Coronary artery (tissue), 2 donors: ENCODE data around the gene MIR17HG.

Experiments
- DNase-seq: peaks from one replicate; pipeline ENCODE4 v3.0.0-alpha.2; 2017; ENCODE audit warnings: low spot score
- H3K27ac ChIP-seq, 2 donors: fragments of 200-600 bp; sonication (generic); one replicate each; pipeline ENCODE4 v1.5.1; 2016 to 2019
- H3K4me3 ChIP-seq: fragments of 200-600 bp; sonication (generic); 2 replicates; pipeline ENCODE4 v1.5.1; 2016; ENCODE audit warnings: mild to moderate bottlenecking, moderate library complexity
- CTCF ChIP-seq: fragments of 200-600 bp; sonication (generic); IDR thresholded peaks from one replicate; pipeline ENCODE4 v1.5.1; 2019; ENCODE audit warnings: antibody characterized with exemption

MIR17HG gene

GRCh38 chr13:91384896-91385295 lies 37.4 kb downstream of the MIR17HG start:
- Histone ChIP-seq H3K27ac (no peak overlapping the region), H3K4me3 (no peak overlapping the region)
- TF ChIP-seq CTCF = no peak
- no peak for DNase-seq

- H3K27ac ChIP-seq = no peak overlapping the region
- no peak for DNase-seq
- TF ChIP-seq CTCF = no peak
- H3K4me3 ChIP-seq = no peak overlapping the region
Observed at GRCh38 chr13:91389186-91389585, 41.7 kb downstream of the MIR17HG start.

- Histone ChIP-seq H3K27ac (no peak overlapping the region), H3K4me3 (no peak overlapping the region)
- no peak for TF ChIP-seq CTCF
- DNase-seq = no peak
Observed at GRCh38 chr13:91397595-91397994, 50.1 kb downstream of the MIR17HG start.

- TF ChIP-seq CTCF = no peak
- Histone ChIP-seq H3K27ac (no peak within 1 kb of the TSS), H3K4me3 (peak within 1 kb of the TSS; percentile 79)
- peak; percentile 75 for DNase-seq
Observed at GRCh38 chr13:91398413-91399188, 51.1 kb downstream of the MIR17HG start, which contains the start of gene GPC5. Gene GPC5, plus strand, starts transcription at chr13:91398621.

- TF ChIP-seq CTCF = no peak
- Histone ChIP-seq H3K4me3 (peak overlapping the region; percentile 79), H3K27ac (no peak overlapping the region)
- no peak for DNase-seq
Observed at GRCh38 chr13:91399189-91400062, 51.9 kb downstream of the MIR17HG start.

- H3K4me3 ChIP-seq = no peak overlapping the region
- no peak for DNase-seq
- H3K27ac ChIP-seq = no peak overlapping the region
- TF ChIP-seq CTCF = no peak
Observed at GRCh38 chr13:91400063-91400399, 52.5 kb downstream of the MIR17HG start.
